ENCODE measurements around the gene CCL17. TPM values are rescaled to one million over a fixed set of nuclear protein-coding genes. Genes with fewer than 3 reads are reported as not detected.

CCL17 gene
- total and polyA plus RNA-seq, 9 of the 15 experiments (the other 6 are each of a cell fraction or from before 2014, with no cell fraction given), result not detected

DNA sequence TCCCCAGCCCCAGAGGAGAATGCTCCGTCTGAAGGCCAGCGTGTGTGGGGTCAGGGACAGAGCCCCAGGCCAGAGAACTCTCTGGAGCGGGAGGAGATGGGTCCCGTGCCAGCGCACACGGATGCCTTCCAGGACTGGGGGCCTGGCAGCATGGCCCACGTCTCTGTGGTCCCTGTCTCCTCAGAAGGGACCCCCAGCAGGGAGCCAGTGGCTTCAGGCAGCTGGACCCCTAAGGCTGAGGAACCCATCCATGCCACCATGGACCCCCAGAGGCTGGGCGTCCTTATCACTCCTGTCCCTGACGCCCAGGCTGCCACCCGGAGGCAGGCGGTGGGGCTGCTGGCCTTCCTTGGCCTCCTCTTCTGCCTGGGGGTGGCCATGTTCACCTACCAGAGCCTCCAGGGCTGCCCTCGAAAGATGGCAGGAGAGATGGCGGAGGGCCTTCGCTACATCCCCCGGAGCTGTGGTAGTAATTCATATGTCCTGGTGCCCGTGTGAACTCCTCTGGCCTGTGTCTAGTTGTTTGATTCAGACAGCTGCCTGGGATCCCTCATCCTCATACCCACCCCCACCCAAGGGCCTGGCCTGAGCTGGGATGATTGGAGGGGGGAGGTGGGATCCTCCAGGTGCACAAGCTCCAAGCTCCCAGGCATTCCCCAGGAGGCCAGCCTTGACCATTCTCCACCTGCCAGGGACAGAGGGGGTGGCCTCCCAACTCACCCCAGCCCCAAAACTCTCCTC lies 21.9 kb upstream of the CCL17 start:
- H3K4me3 ChIP-seq, result no peak overlapping the region
- H3K79me2 ChIP-seq (ENCODE audit: control insufficient read depth, insufficient read depth, low read length), result no peaks in the 10 kb centered on the region
- FAIRE-seq (no peak), ATAC-seq (no peak), DNase-seq (ENCODE audit: extremely low read depth in 1 of 4, low spot score in 3 of 4) (no peak)
- in situ Hi-C loops (cut with MboI), result no loop called here
- POLR2A ChIA-PET, result no interaction called here
- no peaks in the 10 kb centered on the region for H3K36me3 ChIP-seq (ENCODE audit: control insufficient read depth, insufficient read depth, low read length)
- peaks cover 26 to 65% of the 10 kb centered on the region in 2 experiments; a peak in 4 of 5 replicates for H3K27me3 ChIP-seq (ENCODE audit: control insufficient read depth in 2 of 2, insufficient read depth in 2 of 2, low read length in 2 of 2)
- H3K9me3 ChIP-seq (replicated peaks; ENCODE audit: control insufficient read depth, insufficient read depth, low read depth, low read length), result no peaks in the 10 kb centered on the region
- no peak overlapping the region for H2AFZ ChIP-seq (ENCODE audit: low read depth, low read length)
- H3K4me1 ChIP-seq (replicated peaks in 1 of 2; ENCODE audit: control insufficient read depth in 2 of 2, insufficient read depth in 2 of 2, low read length in 2 of 2), result peaks cover 0 to 10% of the 10 kb centered on the region in 2 experiments; a peak in 2 of 5 replicates
- H4K20me1 ChIP-seq (replicated peaks; ENCODE audit: control insufficient read depth, insufficient read depth, low read length), result 0 out of 2 replicates have a peak, but pooled peaks cover 3% of the 10 kb centered on the region
- peak overlapping the region in 1 of 2 experiments; percentile 9; a peak in 1 of 4 replicates for H3K9ac ChIP-seq (ENCODE audit: insufficient read depth in 1 of 2, low read depth in 2 of 2, low read length in 2 of 2)
- no TSS peak for BruUV-seq (replicated peaks)
- CTCF ChIA-PET (ENCODE audit: low intra/inter-chr PET ratio), result no interaction called here
- H3K9me1 ChIP-seq (ENCODE audit: control insufficient read depth, insufficient read depth, low read length), result no peaks in the 10 kb centered on the region
- intact Hi-C loops (cut with micrococcal nuclease), result no loop called here
- WGBS (ENCODE audit: insufficient coverage, low coverage, missing lambda C conversion rate), result 4% methylated on average over 15 of the region's 16 CpGs
- TF ChIP-seq BRF1 (IDR thresholded peaks at IDR 0.05; ENCODE audit: borderline replicate concordance, extremely low read depth, insufficient read length) (no peak), ESRRB (CRISPR knock-in tag; IDR thresholded peaks at IDR 0.05; ENCODE audit: borderline replicate concordance) (no peak), PTBP1 (IDR thresholded peaks at IDR 0.05; ENCODE audit: low read depth, low read length) (no peak), ILF3 (IDR thresholded peaks at IDR 0.05; ENCODE audit: borderline replicate concordance) (no peak), OTX1 (CRISPR knock-in tag; IDR thresholded peaks at IDR 0.05) (no peak), U2AF2 (optimal IDR thresholded peaks at IDR 0.05; ENCODE audit: low read depth, low read length) (no peak), ZNF311 (CRISPR knock-in tag; IDR thresholded peaks at IDR 0.05) (no peak), CHD4 (IDR thresholded peaks at IDR 0.05; ENCODE audit: insufficient read depth, insufficient replicate concordance, low read depth, low read length, poor library complexity, severe bottlenecking) (no peak)
- TF ChIP-seq, protein P1, sequence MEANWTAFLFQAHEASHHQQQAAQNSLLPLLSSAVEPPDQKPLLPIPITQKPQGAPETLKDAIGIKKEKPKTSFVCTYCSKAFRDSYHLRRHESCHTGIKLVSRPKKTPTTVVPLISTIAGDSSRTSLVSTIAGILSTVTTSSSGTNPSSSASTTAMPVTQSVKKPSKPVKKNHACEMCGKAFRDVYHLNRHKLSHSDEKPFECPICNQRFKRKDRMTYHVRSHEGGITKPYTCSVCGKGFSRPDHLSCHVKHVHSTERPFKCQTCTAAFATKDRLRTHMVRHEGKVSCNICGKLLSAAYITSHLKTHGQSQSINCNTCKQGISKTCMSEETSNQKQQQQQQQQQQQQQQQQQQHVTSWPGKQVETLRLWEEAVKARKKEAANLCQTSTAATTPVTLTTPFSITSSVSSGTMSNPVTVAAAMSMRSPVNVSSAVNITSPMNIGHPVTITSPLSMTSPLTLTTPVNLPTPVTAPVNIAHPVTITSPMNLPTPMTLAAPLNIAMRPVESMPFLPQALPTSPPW (CRISPR knock-in tag; IDR thresholded peaks at IDR 0.05), result no peak
- TF ChIP-seq, protein P2, sequence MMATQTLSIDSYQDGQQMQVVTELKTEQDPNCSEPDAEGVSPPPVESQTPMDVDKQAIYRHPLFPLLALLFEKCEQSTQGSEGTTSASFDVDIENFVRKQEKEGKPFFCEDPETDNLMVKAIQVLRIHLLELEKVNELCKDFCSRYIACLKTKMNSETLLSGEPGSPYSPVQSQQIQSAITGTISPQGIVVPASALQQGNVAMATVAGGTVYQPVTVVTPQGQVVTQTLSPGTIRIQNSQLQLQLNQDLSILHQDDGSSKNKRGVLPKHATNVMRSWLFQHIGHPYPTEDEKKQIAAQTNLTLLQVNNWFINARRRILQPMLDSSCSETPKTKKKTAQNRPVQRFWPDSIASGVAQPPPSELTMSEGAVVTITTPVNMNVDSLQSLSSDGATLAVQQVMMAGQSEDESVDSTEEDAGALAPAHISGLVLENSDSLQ (IDR thresholded peaks at IDR 0.05), result no peak
- no peak overlapping the region for H3K4me2 ChIP-seq (ENCODE audit: insufficient read depth, low read length)
- no peak overlapping the region for H3K27ac ChIP-seq (ENCODE audit: extremely low read depth, low read depth, low read length)
